ENCODE measurements around the gene CABYR. TPM values are rescaled to one million over a fixed set of nuclear protein-coding genes. Genes with fewer than 3 reads are reported as not detected.

CABYR gene
- total RNA-seq, 1 donor from 2014 or later = not detected

DNA sequence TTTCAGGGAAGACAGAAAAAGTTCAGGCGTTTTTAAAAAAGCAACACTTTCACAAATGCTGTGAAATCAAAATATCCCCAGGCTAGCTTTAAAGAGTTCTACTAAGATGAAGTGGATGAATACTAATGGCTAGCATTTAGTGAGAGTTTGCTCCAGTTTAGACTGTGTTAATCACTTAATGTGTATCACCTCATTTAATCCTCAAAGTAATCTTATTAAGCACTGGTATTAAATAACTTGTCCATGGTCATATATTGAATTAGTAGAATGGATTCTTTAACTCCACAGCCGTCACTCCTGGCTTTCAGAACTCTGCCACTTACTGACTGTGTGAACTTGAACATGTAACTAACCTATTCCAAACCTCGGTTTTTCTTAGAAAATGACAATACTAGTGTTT lies 66.0 kb downstream of the CABYR start:
- Histone ChIP-seq H3K27ac (replicated peaks) (no peak overlapping the region), H3K36me3 (peaks cover 5% of the 10 kb centered on the region), H3K27me3 (ENCODE audit: low read depth) (no peaks in the 10 kb centered on the region), H3K9me3 (replicated peaks) (no peaks in the 10 kb centered on the region), H3K4me3 (no peak overlapping the region), H3K4me1 (peaks cover 33% of the 10 kb centered on the region)
- TF ChIP-seq, protein P1, sequence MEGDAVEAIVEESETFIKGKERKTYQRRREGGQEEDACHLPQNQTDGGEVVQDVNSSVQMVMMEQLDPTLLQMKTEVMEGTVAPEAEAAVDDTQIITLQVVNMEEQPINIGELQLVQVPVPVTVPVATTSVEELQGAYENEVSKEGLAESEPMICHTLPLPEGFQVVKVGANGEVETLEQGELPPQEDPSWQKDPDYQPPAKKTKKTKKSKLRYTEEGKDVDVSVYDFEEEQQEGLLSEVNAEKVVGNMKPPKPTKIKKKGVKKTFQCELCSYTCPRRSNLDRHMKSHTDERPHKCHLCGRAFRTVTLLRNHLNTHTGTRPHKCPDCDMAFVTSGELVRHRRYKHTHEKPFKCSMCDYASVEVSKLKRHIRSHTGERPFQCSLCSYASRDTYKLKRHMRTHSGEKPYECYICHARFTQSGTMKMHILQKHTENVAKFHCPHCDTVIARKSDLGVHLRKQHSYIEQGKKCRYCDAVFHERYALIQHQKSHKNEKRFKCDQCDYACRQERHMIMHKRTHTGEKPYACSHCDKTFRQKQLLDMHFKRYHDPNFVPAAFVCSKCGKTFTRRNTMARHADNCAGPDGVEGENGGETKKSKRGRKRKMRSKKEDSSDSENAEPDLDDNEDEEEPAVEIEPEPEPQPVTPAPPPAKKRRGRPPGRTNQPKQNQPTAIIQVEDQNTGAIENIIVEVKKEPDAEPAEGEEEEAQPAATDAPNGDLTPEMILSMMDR (IDR thresholded peaks at IDR 0.05; ENCODE audit: borderline replicate concordance) = no peak
- no peak for DNase-seq
- intact Hi-C loops (cut with micrococcal nuclease) = no loop called here

DNA sequence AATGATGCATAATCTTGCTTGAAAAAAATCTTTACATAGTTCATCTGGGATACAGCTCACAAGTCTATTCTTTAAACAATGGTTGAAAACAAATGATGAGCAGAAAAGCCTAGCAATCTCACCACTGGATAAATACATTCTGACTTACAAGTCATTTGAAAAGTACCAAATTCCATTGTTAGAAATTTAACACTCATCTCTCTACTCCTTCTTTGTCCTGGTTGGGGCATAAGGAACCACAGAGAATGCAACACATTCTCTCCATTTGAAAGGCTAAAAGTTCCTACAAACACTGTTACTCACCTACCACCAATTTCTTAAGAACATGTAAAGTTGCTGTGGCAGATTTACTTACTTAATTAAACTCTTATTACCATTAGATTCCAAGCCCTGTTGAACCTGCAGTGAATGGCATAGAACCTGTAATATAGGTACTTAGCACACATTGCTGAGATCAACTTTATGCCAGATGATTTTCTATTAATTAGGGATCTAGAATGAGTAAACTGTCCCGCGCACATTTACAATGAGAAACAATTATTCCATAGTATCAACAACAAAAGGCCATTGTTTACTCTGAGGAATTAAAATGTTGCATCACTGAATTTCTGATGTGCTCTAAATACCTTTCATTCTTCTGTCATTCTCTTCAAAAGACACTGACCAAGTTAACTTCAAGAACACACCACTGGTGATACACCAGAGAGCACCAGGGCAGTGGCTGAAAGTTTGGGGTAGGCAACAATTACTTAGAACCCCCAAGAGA lies 69.6 kb downstream of the CABYR start:
- TF ChIP-seq, protein P1 (IDR thresholded peaks at IDR 0.05; ENCODE audit: borderline replicate concordance) = no peak
- Histone ChIP-seq H3K27ac (replicated peaks) (no peak overlapping the region), H3K4me1 (peaks cover 14% of the 10 kb centered on the region), H3K27me3 (ENCODE audit: low read depth) (no peaks in the 10 kb centered on the region), H3K4me3 (no peak overlapping the region), H3K36me3 (peaks cover 5% of the 10 kb centered on the region), H3K9me3 (replicated peaks) (no peaks in the 10 kb centered on the region)
- no peak for DNase-seq
- intact Hi-C loops (cut with micrococcal nuclease) = no loop called here

DNA sequence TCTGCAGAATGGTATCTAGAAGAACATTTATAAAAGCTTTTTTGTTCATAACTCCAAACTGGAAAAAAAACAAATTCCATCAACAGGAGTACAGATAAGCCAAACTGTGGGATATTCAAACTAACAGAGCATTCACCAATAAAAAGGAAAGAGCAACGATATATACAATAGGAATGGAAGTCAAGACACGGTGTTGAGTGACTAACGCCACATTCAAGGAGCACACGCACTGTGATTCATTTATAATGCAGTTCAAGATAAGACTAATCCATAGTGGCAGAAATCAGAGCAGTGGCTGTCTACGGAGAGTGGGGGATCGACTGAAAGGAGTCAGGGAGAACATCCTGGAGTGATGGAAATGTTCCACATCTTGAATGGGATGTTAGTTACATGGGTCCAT lies 70.7 kb downstream of the CABYR start:
- TF ChIP-seq, protein P1 (IDR thresholded peaks at IDR 0.05; ENCODE audit: borderline replicate concordance) = no peak

More for the DNA sequence above, 70.7 kb downstream of the CABYR start:
- Histone ChIP-seq H3K9me3 (replicated peaks) (no peaks in the 10 kb centered on the region), H3K27ac (replicated peaks) (no peak overlapping the region), H3K27me3 (ENCODE audit: low read depth) (no peaks in the 10 kb centered on the region), H3K36me3 (peaks cover 5% of the 10 kb centered on the region), H3K4me1 (peaks cover 25% of the 10 kb centered on the region), H3K4me3 (no peak overlapping the region)
- no peak for DNase-seq
- intact Hi-C loops (cut with micrococcal nuclease) = no loop called here

Other genes starting within 250 kb of the CABYR start
- gene TTC39C, start 124.3 kb upstream of the CABYR start, total RNA-seq = 4.6 TPM